Upper lobe of left lung (tissue), 6 donors: ENCODE data around the gene BARX2. TPM values are rescaled to one million over a fixed set of nuclear protein-coding genes. Genes with fewer than 3 reads are reported as not detected.

Experiments
- ATAC-seq, 2 donors: fragments of 200-7000 bp; cut with Tn5 transposase; one replicate each; pipeline ENCODE4 v1.9.1; 2022; ENCODE audit warnings: mild to moderate bottlenecking in 2 of 2, moderate library complexity in 2 of 2; ENCODE audit not compliant: low FRiP score in 2 of 2
- DNase-seq, 2 donors: peaks; one replicate each; pipeline ENCODE4 v3.0.0-alpha.2; 2019 to 2020
- H3K27ac ChIP-seq, 4 donors: fragments of 200-600 bp; sonication (generic); one replicate each; pipeline ENCODE4 v1.5.1; 2016 to 2019
- H3K27me3 ChIP-seq, 4 donors: fragments of 200-600 bp; sonication (generic); one replicate each; pipeline ENCODE4 v1.5.1; 2017 to 2019
- H3K36me3 ChIP-seq, 4 donors: fragments of 200-600 bp; sonication (generic); one replicate each; pipeline ENCODE4 v1.5.1; 2016 to 2019
- H3K4me1 ChIP-seq, 4 donors: fragments of 200-600 bp; sonication (generic); one replicate each; pipeline ENCODE4 v1.5.1; 2018 to 2019
- H3K4me3 ChIP-seq, 4 donors: fragments of 200-600 bp; sonication (generic); one replicate each; pipeline ENCODE4 v1.5.1; 2017 to 2019; ENCODE audit warnings: mild to moderate bottlenecking in 2 of 4, moderate library complexity in 1 of 4
- H3K9me3 ChIP-seq, 4 donors: fragments of 200-600 bp; sonication (generic); one replicate each; pipeline ENCODE4 v1.5.1; 2018 to 2019
- CTCF ChIP-seq, 6 experiments: fragments of 450-650 bp in 4 of 6; fragments of 200-600 bp in 2 of 6; sonication (generic) in 2 of 6; IDR thresholded peaks; one replicate each; pipeline ENCODE4 v1.5.1; 2016 to 2019; ENCODE audit warnings: antibody characterized with exemption in 6 of 6
- EP300 ChIP-seq, 4 donors: sonication (generic); formaldehyde crosslinking; IDR thresholded peaks; one replicate each; pipeline ENCODE4 v1.5.1; 2017; ENCODE audit warnings: antibody characterized with exemption in 4 of 4, control low read depth in 2 of 4
- POLR2A ChIP-seq, 4 donors: fragments of 450-650 bp; IDR thresholded peaks; one replicate each; pipeline ENCODE4 v1.5.1; 2016 to 2017; ENCODE audit warnings: antibody characterized with exemption in 4 of 4, mild to moderate bottlenecking in 2 of 4
- POLR2AphosphoS5 ChIP-seq, 2 donors: sonication (generic); formaldehyde crosslinking; IDR thresholded peaks; one replicate each; pipeline ENCODE4 v1.5.1; 2017; ENCODE audit warnings: antibody characterized with exemption in 2 of 2
- WGBS, 2 donors: methylation state at CpG; one replicate each; pipeline ENCODE4 v1.1.5; 2017 to 2018; 5-methylcytosine and 5-hydroxymethylcytosine counted together
- total RNA-seq, 6 donors: library from RNA; depleted of rRNA in 4 of 6; stranded (reverse); fragments of >200 nt in 4 of 6; gene quantifications; one replicate each; pipeline versions ENCODE4 v1.1.0 to v1.2.1, GENCODE V29; 2016 to 2021
- donor health status: DM: no; HTN: no; CAD: no; lungs with moderate emphysema.
- donor health status: DM: no; HTN: yes; CAD: no; lungs with severe emphysema.

BARX2 gene
- total RNA-seq, 6 donors from 2014 or later = 0.30 to 0.89 (median 0.30) TPM; not detected in 3

GRCh38 chr11:129377739-129378138 is 2.1 kb downstream of the BARX2 start:
- 86 to 88% methylated on average over 7 of the region's 7 CpGs for WGBS, 2 donors
- ATAC-seq = no peak
- H3K27me3 ChIP-seq = peaks cover 0 to 29% (median 19%) of the 10 kb centered on the region in 4 donors

GRCh38 chr11:129380413-129380812 is 4.8 kb downstream of the BARX2 start:
- Histone ChIP-seq H3K27ac (no peak overlapping the region), H3K4me3 (no peak overlapping the region), H3K27me3 (peaks cover 0 to 3% (median 1%) of the 10 kb centered on the region in 4 donors), H3K36me3 (no peaks in the 10 kb centered on the region), H3K4me1 (peaks cover 0 to 9% (median 8%) of the 10 kb centered on the region in 4 donors), H3K9me3 (no peaks in the 10 kb centered on the region)
- ATAC-seq = no peak
- no peak for DNase-seq
- TF ChIP-seq POLR2A (IDR thresholded peaks at IDR 0.05) = no peak
- TF ChIP-seq POLR2AphosphoS5 (IDR thresholded peaks at IDR 0.05) = no peak
- TF ChIP-seq EP300 (IDR thresholded peaks at IDR 0.05) = no peak
- TF ChIP-seq CTCF (IDR thresholded peaks at IDR 0.05) = no peak
- 61 to 62% methylated on average over 2 of the region's 2 CpGs for WGBS, 2 donors

More at GRCh38 chr11:129377739-129378138, 2.1 kb downstream of the BARX2 start:
- Histone ChIP-seq H3K4me3 (no peak overlapping the region), H3K9me3 (no peaks in the 10 kb centered on the region), H3K36me3 (no peaks in the 10 kb centered on the region), H3K4me1 (peaks cover 23 to 36% (median 30%) of the 10 kb centered on the region in 4 donors), H3K27ac (no peak overlapping the region)
- no peak for DNase-seq
- TF ChIP-seq CTCF (IDR thresholded peaks at IDR 0.05) (no peak), POLR2AphosphoS5 (IDR thresholded peaks at IDR 0.05) (no peak)

GRCh38 chr11:129382583-129382982 is 6.9 kb downstream of the BARX2 start:
- no peaks in the 10 kb centered on the region for H3K36me3 ChIP-seq
- H3K4me1 ChIP-seq = no peaks in the 10 kb centered on the region
- WGBS, 2 donors = 89 to 91% methylated on average over 7 of the region's 7 CpGs
- no peak overlapping the region for H3K27ac ChIP-seq
- no peaks in the 10 kb centered on the region for H3K27me3 ChIP-seq
- no peak for DNase-seq
- TF ChIP-seq EP300 (IDR thresholded peaks at IDR 0.05) (no peak), POLR2AphosphoS5 (IDR thresholded peaks at IDR 0.05) (no peak), POLR2A (IDR thresholded peaks at IDR 0.05) (no peak), CTCF (IDR thresholded peaks at IDR 0.05) (no peak)
- ATAC-seq = no peak
- no peaks in the 10 kb centered on the region for H3K9me3 ChIP-seq
- H3K4me3 ChIP-seq = no peak overlapping the region

GRCh38 chr11:129383060-129383459 is 7.4 kb downstream of the BARX2 start:
- TF ChIP-seq CTCF (IDR thresholded peaks at IDR 0.05) = no peak
- no peak for TF ChIP-seq POLR2AphosphoS5 (IDR thresholded peaks at IDR 0.05)
- no peak for TF ChIP-seq EP300 (IDR thresholded peaks at IDR 0.05)
- TF ChIP-seq POLR2A (IDR thresholded peaks at IDR 0.05) = no peak
- H3K4me3 ChIP-seq = no peak overlapping the region
- WGBS, 2 donors = 58 to 78% methylated on average over 3 of the region's 3 CpGs
- no peaks in the 10 kb centered on the region for H3K27me3 ChIP-seq
- DNase-seq = no peak
- ATAC-seq = no peak
- H3K9me3 ChIP-seq = no peaks in the 10 kb centered on the region
- no peaks in the 10 kb centered on the region for H3K36me3 ChIP-seq
- H3K4me1 ChIP-seq = no peaks in the 10 kb centered on the region
- no peak overlapping the region for H3K27ac ChIP-seq

GRCh38 chr11:129383502-129383901 is 7.9 kb downstream of the BARX2 start:
- no peak for TF ChIP-seq CTCF (IDR thresholded peaks at IDR 0.05)
- TF ChIP-seq EP300 (IDR thresholded peaks at IDR 0.05) = no peak
- no peak for TF ChIP-seq POLR2AphosphoS5 (IDR thresholded peaks at IDR 0.05)
- no peak for TF ChIP-seq POLR2A (IDR thresholded peaks at IDR 0.05)
- Histone ChIP-seq H3K27ac (no peak overlapping the region), H3K9me3 (no peaks in the 10 kb centered on the region), H3K4me1 (no peaks in the 10 kb centered on the region), H3K27me3 (no peaks in the 10 kb centered on the region), H3K4me3 (no peak overlapping the region), H3K36me3 (no peaks in the 10 kb centered on the region)
- DNase-seq = no peak
- WGBS, 2 donors = 84 to 91% methylated on average over 5 of the region's 5 CpGs
- no peak for ATAC-seq
